ENCODE measurements around the gene MED23. TPM values are rescaled to one million over a fixed set of nuclear protein-coding genes. Genes with fewer than 3 reads are reported as not detected.

MED23 gene
- 12.2 TPM for total RNA-seq

- peak; percentile 100 for ATAC-seq
These were observed at the start of gene MED23 for GRCh38 chr6:131627724-131628682. Gene MED23, minus strand, starts transcription at chr6:131628242. Its CDS starts 193 bp downstream, at chr6:131628049.

- no peak for ATAC-seq
These were observed 45.1 kb upstream of the MED23 start for GRCh38 chr6:131673184-131673583.

- no peak for ATAC-seq
These were observed 41.8 kb upstream of the MED23 start for GRCh38 chr6:131669891-131670290.

GRCh38 chr6:131663578-131664165 lies 35.6 kb upstream of the MED23 start:
- ATAC-seq, result no peak

- ATAC-seq, result peak; percentile 93
These were observed 32.2 kb upstream of the MED23 start for GRCh38 chr6:131660195-131660594.

- no peak for ATAC-seq
These were observed 30.2 kb upstream of the MED23 start for GRCh38 chr6:131658287-131658686.

- no peak for ATAC-seq
These were observed 29.6 kb upstream of the MED23 start for GRCh38 chr6:131657630-131658111.

GRCh38 chr6:131657222-131657621 lies 29.2 kb upstream of the MED23 start:
- ATAC-seq, result no peak

GRCh38 chr6:131656667-131657066 lies 28.6 kb upstream of the MED23 start:
- ATAC-seq, result no peak

GRCh38 chr6:131655951-131656350 lies 27.9 kb upstream of the MED23 start:
- ATAC-seq, result no peak

GRCh38 chr6:131655387-131655786 lies 27.3 kb upstream of the MED23 start:
- ATAC-seq, result no peak

GRCh38 chr6:131654326-131654725 lies 26.3 kb upstream of the MED23 start:
- no peak for ATAC-seq

- no peak for ATAC-seq
These were observed 24.4 kb upstream of the MED23 start for GRCh38 chr6:131652472-131652871.

- ATAC-seq, result no peak
These were observed 23.7 kb upstream of the MED23 start for GRCh38 chr6:131651782-131652181.

GRCh38 chr6:131646249-131646670 lies 18.2 kb upstream of the MED23 start:
- no peak for ATAC-seq

GRCh38 chr6:131645846-131646245 lies 17.8 kb upstream of the MED23 start:
- ATAC-seq, result no peak

GRCh38 chr6:131644921-131645320 lies 16.9 kb upstream of the MED23 start:
- ATAC-seq, result no peak

GRCh38 chr6:131643855-131644460 lies 15.9 kb upstream of the MED23 start:
- ATAC-seq, result no peak

- ATAC-seq, result no peak
These were observed 15.1 kb upstream of the MED23 start for GRCh38 chr6:131642987-131643611.

- ATAC-seq, result no peak
These were observed 14.5 kb upstream of the MED23 start for GRCh38 chr6:131642565-131642964.

GRCh38 chr6:131641554-131641953 lies 13.5 kb upstream of the MED23 start:
- no peak for ATAC-seq

GRCh38 chr6:131640576-131640975 lies 12.5 kb upstream of the MED23 start:
- ATAC-seq, result no peak

- no peak for ATAC-seq
These were observed 12.1 kb upstream of the MED23 start for GRCh38 chr6:131640100-131640499.
